ENCODE data around the gene PLA2G2F.

The PLA2G2F gene

GRCh38 chr1:20138961-20139550 lies at the start of gene PLA2G2F:
Gene PLA2G2F, plus strand, starts transcription at chr1:20139323. Its CDS starts 105 bp downstream, at chr1:20139428.
- no peak for DNase-seq (ENCODE audit: low read depth)

GRCh38 chr1:20089328-20090077 lies 49.6 kb upstream of the PLA2G2F start:
- DNase-seq (ENCODE audit: low read depth) = no peak

- no peak for DNase-seq (ENCODE audit: low read depth)
Observed at GRCh38 chr1:20090119-20090518, 49.0 kb upstream of the PLA2G2F start.

- no peak for DNase-seq (ENCODE audit: low read depth)
Observed at GRCh38 chr1:20090641-20091040, 48.5 kb upstream of the PLA2G2F start.

GRCh38 chr1:20093303-20093702 lies 45.8 kb upstream of the PLA2G2F start:
- DNase-seq (ENCODE audit: low read depth) = no peak

GRCh38 chr1:20093940-20094391 lies 45.2 kb upstream of the PLA2G2F start:
- no peak for DNase-seq (ENCODE audit: low read depth)

GRCh38 chr1:20095564-20096434 lies 43.3 kb upstream of the PLA2G2F start:
- no peak for DNase-seq (ENCODE audit: low read depth)

GRCh38 chr1:20096840-20097447 lies 42.2 kb upstream of the PLA2G2F start:
- DNase-seq (ENCODE audit: low read depth) = no peak

- no peak for DNase-seq (ENCODE audit: low read depth)
Observed at GRCh38 chr1:20099533-20099932, 39.6 kb upstream of the PLA2G2F start.

- peak; percentile 45 for DNase-seq (ENCODE audit: low read depth)
Observed at GRCh38 chr1:20100632-20101355, 38.3 kb upstream of the PLA2G2F start.

- peak; percentile 40 for DNase-seq (ENCODE audit: low read depth)
Observed at GRCh38 chr1:20102875-20103274, 36.2 kb upstream of the PLA2G2F start.

GRCh38 chr1:20105856-20106255 lies 33.3 kb upstream of the PLA2G2F start:
- DNase-seq (ENCODE audit: low read depth) = no peak

- DNase-seq (ENCODE audit: low read depth) = no peak
Observed at GRCh38 chr1:20107351-20107750, 31.8 kb upstream of the PLA2G2F start.

GRCh38 chr1:20107796-20108195 lies 31.3 kb upstream of the PLA2G2F start:
- no peak for DNase-seq (ENCODE audit: low read depth)

- DNase-seq (ENCODE audit: low read depth) = no peak
Observed at GRCh38 chr1:20108366-20109123, 30.6 kb upstream of the PLA2G2F start.

- DNase-seq (ENCODE audit: low read depth) = no peak
Observed at GRCh38 chr1:20109223-20109856, 29.8 kb upstream of the PLA2G2F start.

- DNase-seq (ENCODE audit: low read depth) = no peak
Observed at GRCh38 chr1:20110679-20111078, 28.4 kb upstream of the PLA2G2F start.

GRCh38 chr1:20111452-20111851 lies 27.7 kb upstream of the PLA2G2F start:
- DNase-seq (ENCODE audit: low read depth) = no peak

- no peak for DNase-seq (ENCODE audit: low read depth)
Observed at GRCh38 chr1:20112279-20113000, 26.7 kb upstream of the PLA2G2F start.
